OCI-LY3 (cell line): ENCODE results near the gene MFSD6L.

Source experiments
- EZH2phosphoT487 ChIP-seq: fragments of 200-600 bp; shearing (Covaris generic); IDR thresholded peaks from 2 replicates; pipeline ENCODE4 v1.6.1; 2018; ENCODE audit warnings: antibody characterized with exemption, mixed run types, low read depth
- TF ChIP-seq, protein P1 (sequence below): fragments of 200-600, 300-600 bp; sonication (generic); IDR thresholded peaks from 2 replicates; pipeline ENCODE4 v1.5.1; 2014; ENCODE audit warnings: antibody characterized with exemption, low read length, low read depth

DNA sequence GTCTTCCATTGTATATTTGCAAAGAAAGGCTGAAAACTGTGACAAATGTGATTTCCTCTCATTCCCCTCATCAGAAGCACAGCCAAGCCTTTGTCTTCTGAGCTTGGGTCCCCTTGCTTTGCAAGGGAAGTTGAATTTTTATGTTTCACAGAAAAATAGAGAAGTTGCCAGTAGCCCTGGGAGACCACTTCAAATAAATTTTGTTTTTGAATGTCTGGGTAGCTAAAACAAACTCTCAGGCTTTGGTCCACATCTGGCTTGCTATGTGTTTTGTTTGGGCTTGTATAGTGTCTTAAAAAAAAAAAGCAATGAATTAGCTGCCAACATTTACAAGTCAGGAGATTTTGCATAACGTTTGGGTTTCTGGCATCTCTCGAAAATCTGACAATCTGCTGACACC lies 44.2 kb upstream of the MFSD6L start:
- TF ChIP-seq, protein P1, sequence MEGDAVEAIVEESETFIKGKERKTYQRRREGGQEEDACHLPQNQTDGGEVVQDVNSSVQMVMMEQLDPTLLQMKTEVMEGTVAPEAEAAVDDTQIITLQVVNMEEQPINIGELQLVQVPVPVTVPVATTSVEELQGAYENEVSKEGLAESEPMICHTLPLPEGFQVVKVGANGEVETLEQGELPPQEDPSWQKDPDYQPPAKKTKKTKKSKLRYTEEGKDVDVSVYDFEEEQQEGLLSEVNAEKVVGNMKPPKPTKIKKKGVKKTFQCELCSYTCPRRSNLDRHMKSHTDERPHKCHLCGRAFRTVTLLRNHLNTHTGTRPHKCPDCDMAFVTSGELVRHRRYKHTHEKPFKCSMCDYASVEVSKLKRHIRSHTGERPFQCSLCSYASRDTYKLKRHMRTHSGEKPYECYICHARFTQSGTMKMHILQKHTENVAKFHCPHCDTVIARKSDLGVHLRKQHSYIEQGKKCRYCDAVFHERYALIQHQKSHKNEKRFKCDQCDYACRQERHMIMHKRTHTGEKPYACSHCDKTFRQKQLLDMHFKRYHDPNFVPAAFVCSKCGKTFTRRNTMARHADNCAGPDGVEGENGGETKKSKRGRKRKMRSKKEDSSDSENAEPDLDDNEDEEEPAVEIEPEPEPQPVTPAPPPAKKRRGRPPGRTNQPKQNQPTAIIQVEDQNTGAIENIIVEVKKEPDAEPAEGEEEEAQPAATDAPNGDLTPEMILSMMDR, result no peak
- TF ChIP-seq EZH2phosphoT487, result no peak
